ENCODE measurements around the gene PRKAR1B.

Gene PRKAR1B

DNA sequence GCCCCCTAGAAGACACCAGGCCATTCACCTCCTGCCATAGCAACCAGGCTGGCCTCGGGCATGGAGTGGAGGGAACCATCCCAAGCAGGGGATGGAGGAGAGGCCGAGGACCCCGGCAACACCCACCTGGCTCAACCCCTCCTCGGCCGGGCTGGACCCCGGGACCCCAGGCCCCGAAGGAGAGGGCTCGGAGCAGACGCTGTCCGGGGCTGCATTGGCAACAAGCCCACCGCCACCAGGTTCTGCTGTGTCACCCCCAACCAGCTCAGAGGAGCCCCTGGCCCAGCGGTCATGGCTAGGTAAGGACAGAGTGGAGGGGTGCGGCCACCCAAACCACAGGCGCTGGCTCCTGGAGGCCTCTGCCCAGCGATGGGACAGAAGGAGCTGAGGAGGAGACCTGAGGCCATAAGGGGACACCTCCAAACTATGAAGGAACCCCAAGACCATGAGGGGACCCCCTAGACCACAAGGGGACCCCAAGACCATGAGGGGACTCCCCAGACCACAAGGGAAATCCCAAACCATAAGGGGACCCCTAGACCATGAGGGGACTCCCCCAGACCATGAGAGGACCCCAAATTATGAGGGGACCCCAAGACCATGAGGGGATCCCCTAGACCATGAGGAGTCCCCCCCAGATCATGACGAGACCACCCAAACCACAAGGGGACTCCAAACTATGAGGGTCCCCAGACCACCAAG, 132.7 kb downstream of the PRKAR1B start:
- H3F3A ChIP-seq (ENCODE audit: insufficient read depth, low read length): no peaks in the 10 kb centered on the region
- no peak overlapping the region for H3K9ac ChIP-seq (ENCODE audit: low read length)
- H3K4me1 ChIP-seq (ENCODE audit: insufficient read depth, low read length, severe bottlenecking): no peaks in the 10 kb centered on the region
- no peak overlapping the region for H3K4me2 ChIP-seq (ENCODE audit: low read length)
- no peaks in the 10 kb centered on the region for H3K9me2 ChIP-seq (ENCODE audit: low read depth, low read length)
- H2AFZ ChIP-seq (ENCODE audit: low read length): no peak overlapping the region
- H3K27me3 ChIP-seq (ENCODE audit: insufficient read depth, low read length): no peaks in the 10 kb centered on the region
- no peaks in the 10 kb centered on the region for H4K20me1 ChIP-seq (ENCODE audit: insufficient read depth, low read length)
- H3K36me3 ChIP-seq (ENCODE audit: insufficient read depth, low read length): 0 out of 2 replicates have a peak, but pooled peaks cover 3% of the 10 kb centered on the region
- H3K9me3 ChIP-seq (ENCODE audit: low read length): no peaks in the 10 kb centered on the region
- TF ChIP-seq EZH2 (IDR thresholded peaks at IDR 0.05; ENCODE audit: borderline replicate concordance, low read length): no peak
- TF ChIP-seq, protein P1, sequence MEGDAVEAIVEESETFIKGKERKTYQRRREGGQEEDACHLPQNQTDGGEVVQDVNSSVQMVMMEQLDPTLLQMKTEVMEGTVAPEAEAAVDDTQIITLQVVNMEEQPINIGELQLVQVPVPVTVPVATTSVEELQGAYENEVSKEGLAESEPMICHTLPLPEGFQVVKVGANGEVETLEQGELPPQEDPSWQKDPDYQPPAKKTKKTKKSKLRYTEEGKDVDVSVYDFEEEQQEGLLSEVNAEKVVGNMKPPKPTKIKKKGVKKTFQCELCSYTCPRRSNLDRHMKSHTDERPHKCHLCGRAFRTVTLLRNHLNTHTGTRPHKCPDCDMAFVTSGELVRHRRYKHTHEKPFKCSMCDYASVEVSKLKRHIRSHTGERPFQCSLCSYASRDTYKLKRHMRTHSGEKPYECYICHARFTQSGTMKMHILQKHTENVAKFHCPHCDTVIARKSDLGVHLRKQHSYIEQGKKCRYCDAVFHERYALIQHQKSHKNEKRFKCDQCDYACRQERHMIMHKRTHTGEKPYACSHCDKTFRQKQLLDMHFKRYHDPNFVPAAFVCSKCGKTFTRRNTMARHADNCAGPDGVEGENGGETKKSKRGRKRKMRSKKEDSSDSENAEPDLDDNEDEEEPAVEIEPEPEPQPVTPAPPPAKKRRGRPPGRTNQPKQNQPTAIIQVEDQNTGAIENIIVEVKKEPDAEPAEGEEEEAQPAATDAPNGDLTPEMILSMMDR (IDR thresholded peaks at IDR 0.05; ENCODE audit: low read length): no peak
- no peaks in the 10 kb centered on the region for H3K79me2 ChIP-seq (ENCODE audit: insufficient read depth, low read length)
- no peak overlapping the region for H3K27ac ChIP-seq (ENCODE audit: low read depth, low read length, poor library complexity, severe bottlenecking)
- no peak overlapping the region for H3K4me3 ChIP-seq (ENCODE audit: low read depth, low read length, poor library complexity, severe bottlenecking)

DNA sequence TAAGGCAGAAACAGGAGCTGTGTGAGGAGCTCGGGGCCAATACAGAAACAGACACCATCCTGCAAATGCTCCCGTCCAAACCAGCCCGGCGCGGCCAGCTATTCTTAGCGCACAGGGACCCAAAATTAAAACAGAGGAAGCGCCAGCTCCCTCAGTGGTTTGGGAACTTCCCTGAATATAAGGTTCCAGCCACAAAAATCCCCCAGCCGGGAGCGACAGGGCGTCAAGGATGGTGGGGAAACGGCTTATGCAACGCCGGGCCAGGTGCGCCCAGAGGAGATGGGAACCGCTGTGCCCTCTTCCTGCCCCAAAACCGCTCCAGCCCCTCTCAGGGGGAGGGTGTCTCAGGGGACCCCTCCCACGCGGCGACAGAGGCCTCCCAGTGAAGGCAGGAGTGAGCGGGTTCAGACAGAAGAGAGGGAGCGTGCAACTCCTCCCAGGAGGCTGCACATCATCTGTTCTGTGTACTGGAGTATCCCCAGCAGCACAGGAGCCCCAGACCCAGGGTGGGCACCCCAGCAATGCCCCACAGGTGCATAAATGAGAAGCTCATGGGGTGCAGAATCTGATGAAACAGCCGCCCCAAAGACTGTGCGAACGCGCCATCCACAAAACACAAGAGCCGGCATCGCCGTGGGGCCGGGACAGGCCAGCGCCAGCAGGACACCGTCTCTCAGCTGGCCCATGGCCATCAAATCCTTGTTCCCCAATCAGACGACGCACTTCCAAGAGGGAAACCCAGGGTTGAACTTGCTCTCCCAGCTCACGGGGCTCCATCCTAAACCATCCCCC, 133.6 kb downstream of the PRKAR1B start:
- Histone ChIP-seq H3F3A (ENCODE audit: insufficient read depth, low read length) (no peaks in the 10 kb centered on the region), H3K79me2 (ENCODE audit: insufficient read depth, low read length) (no peaks in the 10 kb centered on the region), H3K9me2 (ENCODE audit: low read depth, low read length) (no peaks in the 10 kb centered on the region), H3K27me3 (ENCODE audit: insufficient read depth, low read length) (no peaks in the 10 kb centered on the region), H3K9ac (ENCODE audit: low read length) (no peak overlapping the region), H4K20me1 (ENCODE audit: insufficient read depth, low read length) (no peaks in the 10 kb centered on the region), H3K4me2 (ENCODE audit: low read length) (no peak overlapping the region), H3K4me3 (ENCODE audit: low read depth, low read length, poor library complexity, severe bottlenecking) (no peak overlapping the region), H3K27ac (ENCODE audit: low read depth, low read length, poor library complexity, severe bottlenecking) (no peak overlapping the region), H3K9me3 (ENCODE audit: low read length) (no peaks in the 10 kb centered on the region), H3K4me1 (ENCODE audit: insufficient read depth, low read length, severe bottlenecking) (no peaks in the 10 kb centered on the region), H3K36me3 (ENCODE audit: insufficient read depth, low read length) (peaks cover 11% of the 10 kb centered on the region; the same call in 1 of the 2 replicates), H2AFZ (ENCODE audit: low read length) (no peak overlapping the region)
- TF ChIP-seq EZH2 (IDR thresholded peaks at IDR 0.05; ENCODE audit: borderline replicate concordance, low read length): no peak
- TF ChIP-seq, protein P1 (IDR thresholded peaks at IDR 0.05; ENCODE audit: low read length): no peak

GRCh38 chr7:591856-592628, 135.0 kb downstream of the PRKAR1B start:
- Histone ChIP-seq H3K27ac (ENCODE audit: low read depth, low read length, poor library complexity, severe bottlenecking) (no peak overlapping the region), H3K9me3 (ENCODE audit: low read length) (no peaks in the 10 kb centered on the region), H3K4me3 (ENCODE audit: low read depth, low read length, poor library complexity, severe bottlenecking) (no peak overlapping the region), H4K20me1 (ENCODE audit: insufficient read depth, low read length) (no peaks in the 10 kb centered on the region), H3F3A (ENCODE audit: insufficient read depth, low read length) (no peaks in the 10 kb centered on the region), H3K4me2 (ENCODE audit: low read length) (no peak overlapping the region), H3K4me1 (ENCODE audit: insufficient read depth, low read length, severe bottlenecking) (no peaks in the 10 kb centered on the region), H3K27me3 (ENCODE audit: insufficient read depth, low read length) (no peaks in the 10 kb centered on the region), H3K9ac (ENCODE audit: low read length) (no peak overlapping the region), H3K9me2 (ENCODE audit: low read depth, low read length) (no peaks in the 10 kb centered on the region), H3K36me3 (ENCODE audit: insufficient read depth, low read length) (peaks cover 17% of the 10 kb centered on the region; the same call in 1 of the 2 replicates), H3K79me2 (ENCODE audit: insufficient read depth, low read length) (no peaks in the 10 kb centered on the region), H2AFZ (ENCODE audit: low read length) (no peak overlapping the region)
- TF ChIP-seq, protein P1 (IDR thresholded peaks at IDR 0.05; ENCODE audit: low read length): no peak
- TF ChIP-seq EZH2 (IDR thresholded peaks at IDR 0.05; ENCODE audit: borderline replicate concordance, low read length): no peak

All from OCI-LY1 (cell line).